Liver (tissue), 9 donors: ENCODE measurements around the gene SFN. TPM values are rescaled to one million over a fixed set of nuclear protein-coding genes. Genes with fewer than 3 reads are reported as not detected.

Experiments used
- DNase-seq: peaks from one replicate; pipeline ENCODE4 v3.0.0-alpha.2; 2017; ENCODE audit warnings: low spot score
- H3K27ac ChIP-seq, 2 donors: one replicate each; pipeline ENCODE4 v1.7.0; 2013; ENCODE audit warnings: inconsistent platforms in 2 of 2, low read length in 2 of 2, control low read depth in 1 of 2, low read depth in 1 of 2, mild to moderate bottlenecking in 1 of 2
- H3K27me3 ChIP-seq, 4 donors: one replicate each; pipeline versions ENCODE4 v1.6.1 to v1.7.0; 2013; ENCODE audit warnings: low read length in 3 of 4, inconsistent platforms in 1 of 4, mild to moderate bottlenecking in 1 of 4, moderate library complexity in 1 of 4; ENCODE audit not compliant: control insufficient read depth in 4 of 4, insufficient read depth in 4 of 4
- H3K36me3 ChIP-seq, 4 donors: one replicate each; pipeline versions ENCODE4 v1.6.1 to v1.7.0; 2013; ENCODE audit warnings: low read length in 3 of 4, mild to moderate bottlenecking in 3 of 4, low read depth in 1 of 4, moderate library complexity in 1 of 4; ENCODE audit not compliant: control insufficient read depth in 4 of 4, insufficient read depth in 3 of 4
- H3K4me1 ChIP-seq, 4 donors: one replicate each; pipeline versions ENCODE4 v1.6.1 to v1.7.0; 2013; ENCODE audit warnings: low read length in 3 of 4, mild to moderate bottlenecking in 3 of 4, moderate library complexity in 1 of 4; ENCODE audit not compliant: control insufficient read depth in 4 of 4, insufficient read depth in 4 of 4
- H3K4me3 ChIP-seq, 3 donors: one replicate each; pipeline versions ENCODE4 v1.6.1 to v1.7.0; 2013; ENCODE audit warnings: low read length in 3 of 3, control low read depth in 1 of 3, low read depth in 1 of 3, mild to moderate bottlenecking in 1 of 3
- H3K9ac ChIP-seq, 2 donors: one replicate each; pipeline ENCODE4 v1.7.0; 2013; ENCODE audit warnings: low read length in 2 of 2, mild to moderate bottlenecking in 2 of 2, moderate library complexity in 2 of 2, control low read depth in 1 of 2, low read depth in 1 of 2
- H3K9me3 ChIP-seq, 4 donors: one replicate each; pipeline versions ENCODE4 v1.6.1 to v1.7.0; 2013; ENCODE audit warnings: low read length in 3 of 4; ENCODE audit not compliant: control insufficient read depth in 4 of 4
- EGR1 ChIP-seq, 2 donors: IDR thresholded peaks; 2 replicates each; pipeline ENCODE4 v1.6.1; 2016 to 2018; ENCODE audit warnings: antibody characterized with exemption in 2 of 2, low read depth in 2 of 2
- FOXA1 ChIP-seq: IDR thresholded peaks from 2 replicates; pipeline ENCODE4 v1.6.1; 2016; ENCODE audit warnings: antibody characterized with exemption
- FOXA2 ChIP-seq: IDR thresholded peaks from 2 replicates; pipeline ENCODE4 v1.6.1; 2016; ENCODE audit warnings: antibody characterized with exemption
- GABPA ChIP-seq, 2 donors: IDR thresholded peaks in 1 of 2; conservative IDR thresholded peaks in 1 of 2; 2 replicates each; pipeline ENCODE4 v1.6.1; 2016; ENCODE audit warnings: antibody characterized with exemption in 2 of 2, mild to moderate bottlenecking in 1 of 2, moderate library complexity in 1 of 2
- HNF4A ChIP-seq, 2 donors: conservative IDR thresholded peaks; 2 replicates each; pipeline ENCODE4 v1.6.1; 2016; ENCODE audit warnings: antibody characterized with exemption in 2 of 2, mild to moderate bottlenecking in 2 of 2
- JUND ChIP-seq, 2 donors: IDR thresholded peaks; 2 replicates each; pipeline ENCODE4 v1.6.1; 2016; ENCODE audit warnings: antibody characterized with exemption in 2 of 2
- NR2F2 ChIP-seq: IDR thresholded peaks from 2 replicates; pipeline ENCODE4 v1.6.1; 2016; ENCODE audit warnings: antibody characterized with exemption
- RAD21 ChIP-seq, 2 donors: IDR thresholded peaks; 2 replicates each; pipeline ENCODE4 v1.6.1; 2016; ENCODE audit warnings: antibody characterized with exemption in 2 of 2, mild to moderate bottlenecking in 2 of 2
- TAF1 ChIP-seq: conservative IDR thresholded peaks from 2 replicates; pipeline ENCODE4 v1.6.1; 2016; ENCODE audit warnings: antibody characterized with exemption, mild to moderate bottlenecking
- YY1 ChIP-seq: IDR thresholded peaks from 2 replicates; pipeline ENCODE4 v1.6.1; 2016; ENCODE audit warnings: antibody characterized with exemption, mild to moderate bottlenecking
- WGBS: extraction: QIAGEN DNeasy Blood & Tissue Kit; methylation state at CpG from one replicate; pipeline ENCODE4 v1.1.7; 2013; 5-methylcytosine and 5-hydroxymethylcytosine counted together
- polyA plus RNA-seq, 2 donors: library from polyadenylated mRNA; stranded (reverse) in 1 of 2; unstranded in 1 of 2; fragments of 200-250 nt in 1 of 2; fragments of >200 nt in 1 of 2; fragmentation: Nextera tagmentation in 1 of 2; extraction: Ambion mirVana in 1 of 2; gene quantifications; one replicate each; pipeline versions ENCODE4 v1.2.1 to v1.2.3, GENCODE V29; 2013 to 2015
- total RNA-seq, 2 donors: library from RNA; depleted of rRNA; stranded (reverse); fragments of >200 nt; gene quantifications; one replicate each; pipeline ENCODE4 v1.2.3, GENCODE V29; 2014
- TF ChIP-seq, protein P1 (sequence below): IDR thresholded peaks from 2 replicates; pipeline ENCODE4 v1.6.1; 2016; ENCODE audit warnings: antibody characterized with exemption, mild to moderate bottlenecking
- TF ChIP-seq, protein P2 (sequence below): IDR thresholded peaks from 2 replicates; pipeline ENCODE4 v1.6.1; 2016; ENCODE audit warnings: antibody characterized with exemption
- TF ChIP-seq, protein P3 (sequence below): IDR thresholded peaks from 2 replicates; pipeline ENCODE4 v1.6.1; 2016; ENCODE audit warnings: antibody characterized with exemption
- donor health status: healthy.
- donor health status: healthy.
- donor health status: healthy.
- donor health status: healthy.
- donor health status: healthy.

SFN gene
- total and polyA plus RNA-seq, 4 donors = 0.17 to 0.69 TPM; not detected in 2

DNA sequence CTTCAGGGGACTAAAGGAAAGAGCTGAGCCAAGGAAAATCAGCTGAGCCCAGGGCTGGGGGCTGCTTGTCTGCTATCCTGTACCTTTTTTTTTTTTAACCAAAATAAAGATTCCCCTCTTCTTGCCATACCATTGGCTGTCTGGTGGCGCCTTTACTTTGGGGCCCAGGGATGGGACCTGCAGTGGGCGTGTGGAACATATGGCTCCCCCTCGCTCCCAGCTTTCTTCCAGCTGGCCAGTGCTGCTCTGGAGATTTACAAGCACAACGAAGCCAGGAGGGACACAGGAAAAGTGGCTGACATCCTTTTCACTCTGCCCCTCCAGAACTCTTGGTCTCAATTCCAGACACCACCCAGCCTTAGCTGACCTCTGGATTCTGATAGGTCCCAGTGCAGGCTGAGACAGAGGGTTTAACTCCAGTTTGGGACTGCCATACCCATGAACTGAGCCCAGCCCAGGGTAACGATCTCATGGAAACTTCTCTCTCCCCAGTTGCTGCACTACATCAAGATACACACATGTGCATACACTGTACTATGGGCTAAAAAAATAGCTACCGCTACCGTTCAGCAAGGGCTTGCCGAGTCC is 5.4 kb upstream of the SFN start:
- no peak overlapping the region for H3K9ac ChIP-seq
- TF ChIP-seq HNF4A (conservative IDR thresholded peaks at IDR 0.05) (no peak), TAF1 (no peak), NR2F2 (no peak), FOXA2 (no peak)
- TF ChIP-seq, protein P1, sequence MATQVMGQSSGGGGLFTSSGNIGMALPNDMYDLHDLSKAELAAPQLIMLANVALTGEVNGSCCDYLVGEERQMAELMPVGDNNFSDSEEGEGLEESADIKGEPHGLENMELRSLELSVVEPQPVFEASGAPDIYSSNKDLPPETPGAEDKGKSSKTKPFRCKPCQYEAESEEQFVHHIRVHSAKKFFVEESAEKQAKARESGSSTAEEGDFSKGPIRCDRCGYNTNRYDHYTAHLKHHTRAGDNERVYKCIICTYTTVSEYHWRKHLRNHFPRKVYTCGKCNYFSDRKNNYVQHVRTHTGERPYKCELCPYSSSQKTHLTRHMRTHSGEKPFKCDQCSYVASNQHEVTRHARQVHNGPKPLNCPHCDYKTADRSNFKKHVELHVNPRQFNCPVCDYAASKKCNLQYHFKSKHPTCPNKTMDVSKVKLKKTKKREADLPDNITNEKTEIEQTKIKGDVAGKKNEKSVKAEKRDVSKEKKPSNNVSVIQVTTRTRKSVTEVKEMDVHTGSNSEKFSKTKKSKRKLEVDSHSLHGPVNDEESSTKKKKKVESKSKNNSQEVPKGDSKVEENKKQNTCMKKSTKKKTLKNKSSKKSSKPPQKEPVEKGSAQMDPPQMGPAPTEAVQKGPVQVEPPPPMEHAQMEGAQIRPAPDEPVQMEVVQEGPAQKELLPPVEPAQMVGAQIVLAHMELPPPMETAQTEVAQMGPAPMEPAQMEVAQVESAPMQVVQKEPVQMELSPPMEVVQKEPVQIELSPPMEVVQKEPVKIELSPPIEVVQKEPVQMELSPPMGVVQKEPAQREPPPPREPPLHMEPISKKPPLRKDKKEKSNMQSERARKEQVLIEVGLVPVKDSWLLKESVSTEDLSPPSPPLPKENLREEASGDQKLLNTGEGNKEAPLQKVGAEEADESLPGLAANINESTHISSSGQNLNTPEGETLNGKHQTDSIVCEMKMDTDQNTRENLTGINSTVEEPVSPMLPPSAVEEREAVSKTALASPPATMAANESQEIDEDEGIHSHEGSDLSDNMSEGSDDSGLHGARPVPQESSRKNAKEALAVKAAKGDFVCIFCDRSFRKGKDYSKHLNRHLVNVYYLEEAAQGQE = no peak
- TF ChIP-seq, protein P2, sequence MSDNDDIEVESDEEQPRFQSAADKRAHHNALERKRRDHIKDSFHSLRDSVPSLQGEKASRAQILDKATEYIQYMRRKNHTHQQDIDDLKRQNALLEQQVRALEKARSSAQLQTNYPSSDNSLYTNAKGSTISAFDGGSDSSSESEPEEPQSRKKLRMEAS = no peak

DNA sequence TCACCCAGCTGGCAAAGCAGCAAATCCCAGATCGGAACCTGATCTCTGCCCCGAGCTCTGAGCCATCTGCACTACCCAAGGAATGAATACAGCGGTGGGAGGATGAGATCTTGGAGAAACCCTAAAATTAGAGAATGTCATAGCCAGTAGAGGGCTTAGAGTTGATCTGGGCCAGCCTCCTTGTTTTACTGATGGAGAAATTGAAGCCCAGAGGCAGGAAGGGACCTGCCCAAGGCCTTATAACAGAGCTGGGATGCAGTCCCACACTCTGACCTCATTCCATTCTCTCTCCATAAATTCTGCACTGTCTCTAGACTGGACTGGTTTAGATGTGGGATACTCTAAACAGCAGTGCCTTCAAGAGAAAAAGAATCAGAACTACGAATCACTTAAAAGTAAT is 4.8 kb upstream of the SFN start:
- no peak for DNase-seq
- Histone ChIP-seq H3K4me3 (no peak overlapping the region), H3K27ac (no peak overlapping the region), H3K9ac (no peak overlapping the region), H3K36me3 (peaks cover 4 to 27% (median 11%) of the 10 kb centered on the region in 4 donors), H3K27me3 (no peaks in the 10 kb centered on the region), H3K9me3 (no peaks in the 10 kb centered on the region), H3K4me1 (no peaks in the 10 kb centered on the region)
- TF ChIP-seq RAD21 (IDR thresholded peaks at IDR 0.05) = no peak
- TF ChIP-seq FOXA2 = no peak
- TF ChIP-seq FOXA1 = no peak
- TF ChIP-seq, protein P1 = no peak
- TF ChIP-seq GABPA (IDR thresholded peaks at IDR 0.05 in 1 of 2, conservative IDR thresholded peaks at IDR 0.05 in 1 of 2) = no peak
- TF ChIP-seq JUND (IDR thresholded peaks at IDR 0.05) = no peak
- no peak for TF ChIP-seq YY1
- TF ChIP-seq, protein P3, sequence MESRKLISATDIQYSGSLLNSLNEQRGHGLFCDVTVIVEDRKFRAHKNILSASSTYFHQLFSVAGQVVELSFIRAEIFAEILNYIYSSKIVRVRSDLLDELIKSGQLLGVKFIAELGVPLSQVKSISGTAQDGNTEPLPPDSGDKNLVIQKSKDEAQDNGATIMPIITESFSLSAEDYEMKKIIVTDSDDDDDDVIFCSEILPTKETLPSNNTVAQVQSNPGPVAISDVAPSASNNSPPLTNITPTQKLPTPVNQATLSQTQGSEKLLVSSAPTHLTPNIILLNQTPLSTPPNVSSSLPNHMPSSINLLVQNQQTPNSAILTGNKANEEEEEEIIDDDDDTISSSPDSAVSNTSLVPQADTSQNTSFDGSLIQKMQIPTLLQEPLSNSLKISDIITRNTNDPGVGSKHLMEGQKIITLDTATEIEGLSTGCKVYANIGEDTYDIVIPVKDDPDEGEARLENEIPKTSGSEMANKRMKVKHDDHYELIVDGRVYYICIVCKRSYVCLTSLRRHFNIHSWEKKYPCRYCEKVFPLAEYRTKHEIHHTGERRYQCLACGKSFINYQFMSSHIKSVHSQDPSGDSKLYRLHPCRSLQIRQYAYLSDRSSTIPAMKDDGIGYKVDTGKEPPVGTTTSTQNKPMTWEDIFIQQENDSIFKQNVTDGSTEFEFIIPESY = no peak
- no peak for TF ChIP-seq EGR1 (IDR thresholded peaks at IDR 0.05; ENCODE audit: low read depth in 2 of 2)
- 93% methylated on average over 4 of the region's 4 CpGs for WGBS

More for the DNA sequence above, 5.4 kb upstream of the SFN start:
- WGBS = 94% methylated on average over 8 of the region's 8 CpGs
- no peaks in the 10 kb centered on the region for H3K27me3 ChIP-seq
- H3K9me3 ChIP-seq = no peaks in the 10 kb centered on the region
- no peak overlapping the region for H3K27ac ChIP-seq
- no peaks in the 10 kb centered on the region for H3K4me1 ChIP-seq
- H3K4me3 ChIP-seq = no peak overlapping the region
- peaks cover 4 to 30% (median 13%) of the 10 kb centered on the region in 4 donors for H3K36me3 ChIP-seq
- DNase-seq = no peak
